ENCODE data around the gene SCTR. TPM values are rescaled to one million over a fixed set of nuclear protein-coding genes. Genes with fewer than 3 reads are reported as not detected.

SCTR gene
- total RNA-seq, 1 experiment from 2014 or later: not detected

- intact Hi-C loops (cut with micrococcal nuclease; ENCODE audit: unreplicated experiment): no loop called here
- DNase-seq: no peak
- Histone ChIP-seq H3K4me1 (replicated peaks; ENCODE audit: insufficient read depth) (no peaks in the 10 kb centered on the region), H3K27ac (no peak overlapping the region), H2AFZ (no peak overlapping the region), H3K4me3 (no peak overlapping the region), H3K79me2 (ENCODE audit: low read depth) (no peaks in the 10 kb centered on the region), H3K9me2 (ENCODE audit: insufficient read depth) (no peaks in the 10 kb centered on the region), H3K4me2 (no peak overlapping the region), H3F3A (ENCODE audit: insufficient read depth, low read depth) (no peaks in the 10 kb centered on the region), H3K36me3 (ENCODE audit: low read depth) (no peaks in the 10 kb centered on the region), H4K20me1 (ENCODE audit: insufficient read depth) (no peaks in the 10 kb centered on the region), H3K27me3 (ENCODE audit: insufficient read depth, low read depth) (no peaks in the 10 kb centered on the region), H3K9me3 (ENCODE audit: insufficient read depth, low read depth) (no peaks in the 10 kb centered on the region)
- CTCF ChIA-PET: interaction anchor here (0.7 kb wide), 1 partner anchor 8 kb away, joined by 3 read pairs; no protein-coding TSS in a partner anchor
- POLR2A ChIA-PET (ENCODE audit: unreplicated experiment): no interaction called here
- no TSS peak for BruUV-seq (replicated peaks)
- TF ChIP-seq CTCF (conservative IDR thresholded peaks at IDR 0.05) (no peak), EZH2 (IDR thresholded peaks at IDR 0.05; ENCODE audit: low read depth) (no peak)
These were observed 39.4 kb downstream of the SCTR start for GRCh38 chr2:119484834-119485233.

GRCh38 chr2:119483896-119484718, 40.2 kb downstream of the SCTR start:
- Histone ChIP-seq H3K9me3 (ENCODE audit: insufficient read depth, low read depth) (no peaks in the 10 kb centered on the region), H4K20me1 (ENCODE audit: insufficient read depth) (no peaks in the 10 kb centered on the region), H3F3A (ENCODE audit: insufficient read depth, low read depth) (no peaks in the 10 kb centered on the region), H3K4me3 (no peak overlapping the region), H3K9me2 (ENCODE audit: insufficient read depth) (no peaks in the 10 kb centered on the region), H2AFZ (no peak overlapping the region), H3K36me3 (ENCODE audit: low read depth) (no peaks in the 10 kb centered on the region), H3K4me2 (no peak overlapping the region), H3K4me1 (replicated peaks; ENCODE audit: insufficient read depth) (no peaks in the 10 kb centered on the region), H3K79me2 (ENCODE audit: low read depth) (no peaks in the 10 kb centered on the region), H3K27ac (no peak overlapping the region), H3K27me3 (ENCODE audit: insufficient read depth, low read depth) (no peaks in the 10 kb centered on the region)
- POLR2A ChIA-PET (ENCODE audit: unreplicated experiment): no interaction called here
- CTCF ChIA-PET: no interaction called here
- intact Hi-C loops (cut with micrococcal nuclease; ENCODE audit: unreplicated experiment): no loop called here
- DNase-seq: no peak
- TF ChIP-seq CTCF (conservative IDR thresholded peaks at IDR 0.05) (no peak), EZH2 (IDR thresholded peaks at IDR 0.05; ENCODE audit: low read depth) (no peak)
- BruUV-seq (replicated peaks): no TSS peak

- Histone ChIP-seq H2AFZ (no peak overlapping the region), H3K79me2 (ENCODE audit: low read depth) (no peaks in the 10 kb centered on the region), H3K4me1 (replicated peaks; ENCODE audit: insufficient read depth) (no peaks in the 10 kb centered on the region), H3K27ac (no peak overlapping the region), H3K4me3 (no peak overlapping the region), H3F3A (ENCODE audit: insufficient read depth, low read depth) (no peaks in the 10 kb centered on the region), H3K9me3 (ENCODE audit: insufficient read depth, low read depth) (no peaks in the 10 kb centered on the region), H3K36me3 (ENCODE audit: low read depth) (no peaks in the 10 kb centered on the region), H3K27me3 (ENCODE audit: insufficient read depth, low read depth) (no peaks in the 10 kb centered on the region), H3K9me2 (ENCODE audit: insufficient read depth) (no peaks in the 10 kb centered on the region), H3K4me2 (no peak overlapping the region), H4K20me1 (ENCODE audit: insufficient read depth) (no peaks in the 10 kb centered on the region)
- no peak for DNase-seq
- ChIA-PET POLR2A (ENCODE audit: unreplicated experiment) (no interaction called here), CTCF (no interaction called here)
- no TSS peak for BruUV-seq (replicated peaks)
- intact Hi-C loops (cut with micrococcal nuclease; ENCODE audit: unreplicated experiment): no loop called here
- TF ChIP-seq CTCF (conservative IDR thresholded peaks at IDR 0.05): no peak
- no peak for TF ChIP-seq EZH2 (IDR thresholded peaks at IDR 0.05; ENCODE audit: low read depth)
These were observed 40.9 kb downstream of the SCTR start for GRCh38 chr2:119483395-119483753.

All from PC-9 (cell line).